Stimulated activated CD4-positive, alpha-beta T cell treated with anti-CD3 and anti-CD28 coated beads, Interleukin-15, amount 100 ng/mL, for 1 hour (primary cell): ENCODE data around the gene PRXL2C.

Experiments used
- DNase-seq, 2 donors: peaks; one replicate each; pipeline ENCODE4 v3.0.0-alpha.2; 2020; ENCODE audit warnings: low read depth in 1 of 2, low spot score in 1 of 2

Gene PRXL2C

DNA sequence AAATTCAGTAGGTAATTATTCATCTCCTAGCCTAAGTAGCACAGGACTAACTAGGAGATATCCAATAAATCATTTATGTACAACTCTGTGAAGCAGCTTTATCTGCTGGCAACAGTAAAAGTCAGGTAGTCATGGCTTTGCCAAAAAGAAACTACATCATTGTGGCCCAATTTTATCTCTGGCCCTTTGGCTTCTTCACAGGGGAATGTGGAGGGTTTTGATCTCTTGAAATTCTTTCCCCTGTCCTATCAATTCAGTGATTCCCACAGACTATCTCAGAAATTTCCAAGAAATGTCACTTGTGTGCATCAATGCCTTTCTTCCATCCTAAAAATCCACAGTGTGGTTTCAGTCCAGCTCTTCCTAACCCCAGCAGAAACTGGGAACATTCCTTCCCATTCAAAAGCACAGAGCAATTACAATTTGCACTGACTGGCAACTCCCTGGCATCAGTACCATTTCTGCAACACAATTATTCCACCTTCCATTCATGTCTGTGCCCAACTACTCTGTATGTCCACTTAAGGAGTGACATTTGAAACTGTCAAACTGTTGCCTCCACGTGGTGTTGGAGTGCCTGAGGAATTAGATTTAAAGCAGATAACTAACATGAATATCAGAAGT lies 42.0 kb downstream of the PRXL2C start:
- DNase-seq, result no peak

DNA sequence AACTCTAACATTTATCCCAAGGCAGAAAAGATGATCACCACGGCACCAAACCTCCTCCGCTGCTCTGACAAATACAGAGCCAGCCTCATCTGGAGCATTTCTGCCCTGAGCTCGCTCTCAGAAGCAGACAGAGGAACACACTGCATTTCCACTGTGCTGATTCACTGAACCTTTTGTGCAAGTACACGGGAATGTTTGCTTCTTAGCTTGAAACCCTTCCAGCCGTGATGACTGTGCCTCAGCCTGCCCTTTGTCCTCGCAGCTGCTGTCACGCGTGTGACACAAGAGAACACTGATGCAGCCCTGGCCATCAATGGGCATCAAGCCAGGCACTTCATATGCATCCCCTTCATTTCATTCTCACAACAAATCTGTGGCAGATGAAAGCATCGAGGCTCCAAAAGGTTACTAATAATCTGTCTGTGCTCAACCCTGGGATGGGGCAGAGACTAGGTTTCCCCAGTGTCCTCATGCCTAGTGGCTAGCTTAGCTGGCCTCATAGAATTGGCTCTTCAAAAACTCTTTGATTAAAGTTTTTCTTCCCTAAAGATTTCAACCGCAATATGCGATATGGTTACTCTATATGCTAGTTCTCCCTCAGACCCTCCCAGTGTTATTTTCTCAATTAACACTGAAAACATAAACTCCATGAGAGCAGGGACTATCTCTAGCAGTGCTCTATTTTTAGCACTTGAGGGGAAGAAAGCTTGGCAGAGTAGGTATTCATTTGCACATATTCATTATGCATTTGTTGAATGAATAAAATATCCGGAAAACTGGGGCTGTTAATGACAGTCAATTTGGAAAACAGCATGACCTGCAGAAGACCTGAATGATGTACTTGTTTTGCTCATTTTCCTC lies 42.8 kb downstream of the PRXL2C start:
- no peak for DNase-seq

DNA sequence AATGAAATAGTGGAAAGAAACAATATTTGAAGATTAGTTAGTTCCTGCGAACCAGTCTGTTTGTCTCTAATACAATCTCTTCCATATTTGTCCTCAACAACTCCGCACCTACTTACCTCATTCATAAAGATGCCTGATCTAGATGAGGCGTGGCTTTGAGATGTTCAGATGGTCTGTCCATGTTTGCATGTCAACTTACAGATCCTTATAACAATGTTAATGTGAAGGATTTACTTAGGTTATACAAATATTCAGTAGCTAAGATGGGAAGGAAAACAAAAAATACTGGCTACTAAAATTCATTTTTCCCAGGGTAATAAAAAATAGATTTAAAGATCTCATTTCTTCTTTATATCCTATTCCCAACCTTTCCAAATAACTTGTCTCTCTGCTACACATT lies 43.8 kb downstream of the PRXL2C start:
- DNase-seq, result no peak

DNA sequence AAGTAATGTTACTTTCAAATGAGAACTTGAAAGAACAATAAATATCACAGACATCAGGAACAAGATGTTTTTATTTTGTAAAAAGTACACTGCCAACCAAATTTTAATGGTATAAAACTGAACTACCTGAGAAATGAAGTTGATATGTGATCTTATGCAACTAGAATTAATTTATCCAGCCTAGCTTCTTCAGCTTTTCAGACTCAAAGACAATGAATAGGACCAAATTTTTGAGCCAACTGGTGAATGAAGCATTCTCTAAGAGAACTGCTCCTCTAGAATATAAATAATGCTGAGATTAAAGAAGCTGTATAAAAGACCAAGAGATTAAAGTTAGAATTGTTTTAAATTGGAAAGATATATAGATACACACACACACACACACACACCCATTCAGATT lies 45.4 kb downstream of the PRXL2C start:
- DNase-seq, result no peak

DNA sequence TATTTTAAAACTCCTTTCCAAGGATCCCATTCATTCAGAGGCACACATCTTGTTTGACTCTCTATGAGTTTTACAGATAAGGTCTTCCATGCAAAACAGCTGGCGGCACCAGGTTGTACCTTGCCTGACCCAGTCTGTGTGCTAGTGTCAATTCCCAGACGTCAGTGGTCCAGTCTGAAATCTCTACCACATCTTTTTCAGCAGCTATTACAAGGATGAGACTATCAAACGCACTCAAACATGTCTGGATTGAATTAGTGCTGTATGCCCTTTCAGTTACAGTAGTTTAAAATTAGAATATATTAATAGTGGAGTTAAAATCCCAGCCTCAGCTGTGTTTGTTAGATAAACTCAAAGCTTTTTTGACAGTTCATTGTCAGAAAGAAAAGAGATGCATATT lies 47.1 kb downstream of the PRXL2C start:
- no peak for DNase-seq

DNA sequence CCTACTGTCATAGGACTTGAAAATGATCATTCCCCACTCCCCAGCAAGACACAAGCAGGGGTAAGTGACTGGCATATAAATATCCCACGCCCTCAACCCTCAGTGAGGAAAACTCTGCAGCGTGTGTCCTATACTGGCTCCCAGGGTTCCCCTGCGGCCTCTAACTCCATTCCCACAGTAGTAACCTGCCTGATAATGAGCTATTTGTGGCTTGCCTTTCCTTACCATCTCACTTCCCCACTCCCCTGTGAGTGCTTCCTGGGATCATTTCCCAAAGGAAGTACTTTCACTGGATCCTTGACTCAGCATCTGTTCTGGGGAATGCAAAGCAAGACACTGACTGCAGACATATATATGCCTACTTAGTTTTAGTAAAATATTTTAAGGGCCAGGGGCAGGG lies 49.8 kb downstream of the PRXL2C start:
- DNase-seq, result no peak

DNA sequence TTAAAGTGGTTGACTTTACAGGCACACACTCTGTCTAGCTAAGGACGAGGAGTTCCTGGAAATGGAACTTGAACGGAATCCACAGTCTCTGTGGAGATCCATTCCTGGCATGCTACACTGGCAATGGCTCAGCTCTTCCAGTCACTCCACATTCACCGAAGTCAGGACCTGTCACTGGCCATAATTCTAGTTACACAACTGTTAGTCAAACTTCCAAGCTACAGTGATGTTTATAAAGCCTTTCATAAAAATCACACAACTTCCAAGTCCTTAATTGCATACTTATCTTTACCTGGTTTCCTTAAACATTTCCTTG lies 51.2 kb downstream of the PRXL2C start:
- no peak for DNase-seq

DNA sequence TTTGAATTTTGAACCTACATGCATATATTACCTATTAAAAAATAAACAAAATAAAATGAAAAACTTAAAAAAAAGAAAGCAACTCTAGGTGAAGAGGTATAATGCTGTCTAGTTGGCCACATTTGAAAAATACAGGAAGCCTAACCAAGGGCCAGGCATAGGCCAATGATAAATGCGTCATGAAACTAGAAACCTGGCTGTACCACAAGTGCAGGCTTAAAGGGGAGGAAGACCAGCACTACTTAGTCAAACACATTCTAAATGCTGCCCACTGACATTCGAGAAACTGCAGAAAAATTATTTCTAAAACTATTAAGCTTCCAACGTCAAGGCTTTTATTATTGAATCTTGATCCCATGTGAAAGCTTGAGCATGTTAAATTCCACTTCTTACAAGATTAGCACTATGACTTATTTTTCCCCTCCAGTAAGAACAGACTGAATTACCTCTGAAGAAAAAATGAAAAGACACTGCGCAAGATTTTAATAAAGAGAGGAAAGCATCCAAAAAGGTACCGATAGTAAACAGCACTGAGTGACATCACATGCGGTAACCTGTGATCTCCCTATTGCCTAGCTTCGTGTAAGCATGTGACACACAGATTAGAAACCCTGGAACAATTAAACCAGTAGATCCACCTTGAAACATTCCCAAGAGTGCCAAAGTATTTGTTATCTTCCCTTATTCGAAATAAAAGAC lies 51.7 kb downstream of the PRXL2C start:
- no peak for DNase-seq

DNA sequence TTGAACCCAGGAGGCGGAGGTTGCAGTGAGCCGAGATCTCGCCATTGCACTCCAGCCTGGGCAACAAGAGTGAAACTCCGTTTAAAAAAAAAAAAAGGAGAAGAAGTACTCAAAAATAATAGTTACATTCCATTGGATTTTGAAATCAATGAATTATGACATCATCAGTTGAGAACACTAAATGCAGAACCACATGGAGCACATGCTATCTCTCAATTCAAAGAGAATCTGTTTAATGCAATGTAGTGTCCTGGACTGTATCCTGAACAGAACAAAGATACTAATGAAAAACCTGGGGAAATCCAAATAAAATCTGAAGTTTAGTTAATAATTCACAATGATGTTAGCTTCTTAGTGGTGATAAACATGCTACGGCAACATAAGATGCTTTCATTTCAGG lies 55.8 kb downstream of the PRXL2C start:
- DNase-seq, result no peak

DNA sequence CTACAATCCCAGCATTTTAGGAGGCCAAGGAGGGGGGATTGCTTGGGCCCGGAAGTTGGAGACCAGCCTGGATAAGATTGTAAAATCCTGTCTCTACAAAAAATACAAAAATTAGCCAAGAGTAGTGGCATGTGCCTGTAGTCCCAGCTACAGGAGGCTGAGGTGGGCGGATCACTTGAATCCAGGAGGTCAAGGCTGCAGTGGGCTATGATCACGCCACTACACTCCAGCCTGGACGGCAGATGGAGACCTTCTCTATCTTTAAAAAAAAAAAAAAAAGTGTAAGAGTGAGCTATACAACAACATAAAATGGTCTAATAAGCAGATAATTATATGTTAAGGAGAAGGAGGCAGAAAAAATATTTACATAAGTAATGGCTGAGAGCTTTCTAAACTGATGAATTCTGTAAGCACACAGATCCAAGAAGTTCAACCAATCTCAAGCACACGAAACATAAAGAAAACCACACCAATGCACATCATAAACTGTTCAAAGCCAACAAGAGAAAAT lies 58.5 kb downstream of the PRXL2C start:
- DNase-seq, result no peak
